ENCODE data around the gene RASAL1. TPM values are rescaled to one million over a fixed set of nuclear protein-coding genes. Genes with fewer than 3 reads are reported as not detected.
"Not testable (repeated sequence)": the region's sequence is repeated elsewhere in the genome, so short reads cannot be mapped to it uniquely, and the experiment has no call there.

RASAL1 gene
- total RNA-seq, 1 donor from 2014 or later = not detected

- no peak for DNase-seq (ENCODE audit: low spot score)
- intact Hi-C loops (cut with DNase I) = no loop called here
These were observed 7.3 kb upstream of the RASAL1 start for GRCh38 chr12:113142886-113143332.

DNA sequence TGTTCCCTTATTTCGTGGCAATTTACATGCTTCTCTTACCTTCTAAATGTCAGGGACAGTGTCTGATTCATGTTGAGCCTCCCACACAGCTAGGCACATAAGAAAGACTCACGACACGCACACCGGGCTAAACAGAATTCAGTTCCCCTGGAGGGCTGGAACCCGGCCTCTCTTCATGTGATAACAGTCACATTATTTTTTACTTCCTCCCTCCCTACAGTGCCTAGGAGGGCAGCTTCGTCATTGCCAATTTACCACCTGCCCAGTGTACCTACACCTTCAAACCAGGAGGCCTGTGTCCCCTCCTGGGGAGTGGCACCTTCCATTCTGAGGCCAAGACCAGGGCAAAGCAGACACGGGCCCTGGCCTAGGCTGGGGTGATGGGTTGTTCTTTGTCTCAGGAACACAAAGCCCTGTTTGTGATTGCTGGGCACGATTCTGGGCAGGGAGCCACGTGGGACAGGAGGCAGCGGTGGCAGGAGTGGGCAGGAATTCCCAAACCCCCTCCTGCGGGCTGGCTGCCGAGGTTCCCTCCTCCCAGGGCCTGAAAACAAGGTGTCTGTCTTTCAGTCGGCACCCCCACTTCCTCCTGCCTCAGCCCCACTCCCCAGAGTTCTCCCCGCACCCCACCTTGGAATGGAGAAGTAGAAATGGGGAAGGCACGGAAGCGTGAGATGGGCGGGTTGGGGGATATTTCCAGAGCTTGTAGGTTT is 6.8 kb upstream of the RASAL1 start:
- DNase-seq (ENCODE audit: low spot score) = no peak
- intact Hi-C loops (cut with DNase I) = no loop called here

DNA sequence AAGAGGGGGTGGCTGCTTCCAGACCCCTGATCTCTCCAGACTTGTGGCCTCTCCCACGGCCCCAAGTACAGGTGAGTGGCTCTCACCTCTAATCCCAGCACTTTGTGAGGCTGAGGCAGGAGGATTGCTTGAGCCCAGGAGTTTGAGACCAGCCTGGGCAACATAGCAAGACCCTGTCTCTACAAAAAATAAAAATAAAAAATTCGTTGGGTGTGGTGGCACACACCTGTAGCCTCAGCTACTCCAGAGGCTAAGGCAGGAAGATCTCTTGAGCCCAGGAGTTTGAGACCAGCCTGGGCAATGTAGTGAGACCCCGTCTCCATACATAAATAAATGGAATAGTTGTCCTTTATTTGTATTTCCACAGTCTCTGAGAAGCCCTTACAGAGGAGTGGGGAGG is 6.2 kb upstream of the RASAL1 start:
- intact Hi-C loops (cut with DNase I); DNase-seq (ENCODE audit: low spot score): not testable (repeated sequence)

DNA sequence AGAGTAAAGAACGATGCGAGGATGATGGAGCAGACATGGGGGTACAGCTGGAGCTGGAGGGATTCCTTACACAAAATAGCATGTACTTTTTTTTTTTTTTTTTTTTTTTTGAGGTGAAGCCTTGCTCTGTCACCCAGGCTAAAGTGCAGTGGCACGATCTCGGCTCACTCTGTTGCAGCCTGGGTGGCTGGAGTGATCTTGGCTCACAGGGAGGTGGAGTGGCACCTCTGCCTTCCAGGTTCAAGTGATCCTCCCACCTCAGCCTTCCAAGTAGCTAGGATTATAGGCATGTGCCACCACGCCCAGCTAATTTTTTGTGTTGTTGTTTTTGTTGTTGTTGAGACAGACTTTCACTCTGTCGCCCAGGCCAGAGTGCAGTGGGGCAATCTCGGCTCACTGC is 5.1 kb upstream of the RASAL1 start:
- intact Hi-C loops (cut with DNase I) = no loop called here
- DNase-seq (ENCODE audit: low spot score) = no peak

DNA sequence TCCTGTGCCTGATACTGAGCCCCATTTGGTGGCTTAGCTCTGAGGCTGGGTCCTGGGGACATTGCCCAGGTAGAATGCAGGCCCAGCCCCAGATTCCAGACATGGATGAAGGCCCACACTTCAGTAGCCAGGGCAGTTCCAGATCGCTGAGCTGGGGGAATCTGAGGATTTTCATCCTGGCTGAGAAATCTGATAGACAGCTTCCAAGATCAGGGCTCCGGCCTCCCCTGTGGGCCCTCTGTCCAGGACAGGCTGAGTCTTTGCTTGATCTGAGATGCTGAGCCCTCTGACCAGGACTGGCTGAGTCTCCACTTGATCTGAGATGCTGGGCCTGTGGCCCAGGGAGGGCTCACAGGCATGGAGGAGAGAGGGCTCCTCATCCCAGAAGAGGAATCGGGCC is 3.3 kb upstream of the RASAL1 start:
- intact Hi-C loops (cut with DNase I) = no loop called here
- DNase-seq (ENCODE audit: low spot score) = no peak

DNA sequence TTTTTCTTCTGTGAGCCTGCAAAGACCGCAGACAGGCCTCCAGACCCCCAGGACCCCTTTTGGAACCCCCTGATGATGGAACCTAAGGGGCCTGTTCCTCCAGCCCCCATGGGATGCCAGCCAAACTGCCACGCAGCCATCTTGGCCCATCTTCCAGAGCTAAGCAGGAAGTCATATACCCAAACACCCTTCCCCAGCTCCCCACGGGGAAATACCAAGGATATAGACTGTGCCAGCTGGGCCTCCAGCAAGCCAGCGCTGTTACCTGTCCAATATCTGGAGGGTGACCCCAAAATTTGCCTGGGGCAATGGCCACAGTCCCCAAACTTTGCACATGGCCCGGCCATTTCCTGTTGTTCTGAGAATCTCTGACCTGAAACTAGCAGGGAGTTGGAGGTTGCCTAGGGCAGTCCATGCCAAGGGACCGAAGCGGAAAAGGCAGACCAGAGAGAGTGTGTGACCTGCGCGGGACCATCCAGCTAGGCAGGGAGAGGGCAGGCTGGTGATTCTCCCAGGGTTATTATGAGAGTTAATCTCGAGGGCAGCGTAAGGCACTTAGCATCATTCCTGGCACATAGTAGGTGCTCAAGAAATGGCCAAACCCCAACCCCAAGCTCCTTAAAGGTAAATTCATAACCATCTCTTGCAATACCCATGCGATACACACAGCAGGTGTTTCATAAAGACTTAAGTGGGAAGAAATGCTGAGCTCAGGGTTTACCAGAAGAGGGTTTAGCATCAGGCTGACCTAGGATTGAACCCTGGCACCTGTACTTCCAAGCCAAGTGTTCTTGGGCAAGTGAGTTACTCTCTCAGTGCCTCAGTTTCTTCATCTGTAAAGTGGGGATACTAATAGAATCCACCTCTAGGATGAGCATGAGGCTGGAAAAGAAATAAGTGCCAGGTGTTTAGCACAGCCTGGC is 2.6 kb upstream of the RASAL1 start:
- no peak for DNase-seq (ENCODE audit: low spot score)

DNA sequence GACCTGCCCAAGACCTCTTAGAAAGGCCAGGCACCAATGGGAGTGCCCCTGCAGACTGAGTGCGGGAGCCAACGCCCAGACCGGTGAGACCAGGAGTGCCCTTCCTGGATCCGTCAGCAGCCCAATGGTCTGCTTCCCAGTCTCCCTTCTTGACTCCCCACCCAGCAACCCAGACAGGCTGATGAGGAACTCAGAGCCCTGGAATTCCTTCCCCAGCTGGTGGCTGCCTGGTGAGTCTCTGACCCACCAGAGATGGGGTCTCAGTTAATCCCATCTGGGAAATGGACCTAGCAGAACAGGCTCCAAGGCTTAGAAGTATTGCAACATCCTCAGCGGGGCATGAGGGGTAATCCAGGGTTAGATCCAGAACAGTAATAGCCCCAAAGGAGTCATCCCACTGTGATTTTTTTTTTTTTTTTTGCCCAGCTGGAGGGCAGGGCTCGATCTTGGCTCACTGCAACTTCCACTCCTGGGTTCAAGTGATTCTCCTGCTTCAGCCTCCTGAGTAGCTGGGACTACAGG is 1.5 kb upstream of the RASAL1 start:
- intact Hi-C loops (cut with DNase I) = no loop called here
- no peak for DNase-seq (ENCODE audit: low spot score)

More for the DNA sequence above, 2.6 kb upstream of the RASAL1 start:
- intact Hi-C loops (cut with DNase I) = no loop called here

DNA sequence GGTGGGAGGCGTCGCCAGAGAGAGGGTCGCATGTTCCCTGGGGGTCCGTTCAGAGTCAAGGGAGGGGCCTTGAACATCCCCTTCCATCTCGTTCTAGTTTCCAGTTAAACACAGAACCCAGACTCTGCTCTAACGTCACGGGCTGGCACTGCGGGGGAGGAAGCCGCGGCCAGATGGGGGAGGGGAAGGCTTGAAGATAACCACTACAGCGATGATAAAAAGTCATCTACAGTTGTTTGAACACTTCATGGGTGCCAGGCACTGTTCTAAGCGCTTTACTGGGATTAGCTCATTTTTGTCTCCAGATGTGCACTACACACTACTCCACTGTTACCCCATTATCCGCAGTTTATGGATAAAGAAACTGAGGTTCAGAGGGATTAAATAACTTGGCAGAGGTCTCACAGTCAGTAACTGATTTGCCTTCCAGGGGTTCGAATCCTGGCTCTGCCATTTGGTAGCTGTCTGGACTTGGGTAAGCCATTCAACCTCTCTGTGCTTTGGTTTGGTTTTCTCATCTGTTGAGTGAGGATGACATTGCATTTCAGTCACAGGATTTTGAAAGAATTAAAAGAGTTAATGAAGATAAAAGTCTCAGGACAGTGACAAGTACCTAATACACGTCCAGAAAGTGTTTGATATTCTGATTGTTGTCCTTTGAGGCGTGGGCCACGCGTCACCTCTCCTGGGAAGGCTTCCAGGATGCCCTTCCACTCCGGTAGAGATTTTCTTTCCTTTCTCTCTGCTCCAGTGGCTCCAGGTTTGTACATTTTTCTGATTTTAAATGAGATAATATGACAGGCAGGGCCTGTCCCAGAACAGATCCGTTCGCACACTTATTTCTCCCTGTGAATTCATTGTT is 798 bp upstream of the RASAL1 start:
- intact Hi-C loops (cut with DNase I) = no loop called here
- DNase-seq (ENCODE audit: low spot score) = no peak

DNA sequence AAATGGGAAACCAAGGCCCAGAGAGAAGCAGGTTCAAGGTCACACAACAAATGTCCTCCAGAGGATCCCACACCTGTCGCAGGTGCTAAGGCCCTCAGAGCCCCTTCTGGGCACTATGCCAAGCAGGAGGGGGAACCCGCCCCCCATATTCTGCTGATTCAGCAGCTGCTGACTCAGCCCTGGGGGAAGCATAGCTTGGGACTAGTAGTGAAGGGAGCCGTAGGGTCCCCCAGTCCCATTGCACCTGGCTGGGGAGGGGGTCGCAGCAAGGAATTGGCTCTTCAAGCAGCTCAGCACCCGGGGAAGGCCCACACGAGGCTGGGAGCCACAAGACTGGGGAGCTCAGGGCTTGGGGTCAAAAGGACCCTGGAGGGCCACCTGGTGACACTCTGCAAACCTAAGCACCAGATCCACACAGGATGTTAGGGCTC is 1.0 kb downstream of the RASAL1 start:
- no peak for DNase-seq (ENCODE audit: low spot score)
- intact Hi-C loops (cut with DNase I) = no loop called here

GRCh38 chr12:113134071-113134470 is 1.5 kb downstream of the RASAL1 start:
- intact Hi-C loops (cut with DNase I) = no loop called here
- no peak for DNase-seq (ENCODE audit: low spot score)

GRCh38 chr12:113133666-113134065 is 1.9 kb downstream of the RASAL1 start:
- no peak for DNase-seq (ENCODE audit: low spot score)
- intact Hi-C loops (cut with DNase I) = no loop called here

- DNase-seq (ENCODE audit: low spot score) = no peak
- intact Hi-C loops (cut with DNase I) = no loop called here
These were observed 2.5 kb downstream of the RASAL1 start for GRCh38 chr12:113133036-113133435.

- DNase-seq (ENCODE audit: low spot score) = no peak
- intact Hi-C loops (cut with DNase I) = no loop called here
These were observed 4.0 kb downstream of the RASAL1 start for GRCh38 chr12:113131556-113131955.

GRCh38 chr12:113130457-113131135 is 5.0 kb downstream of the RASAL1 start:
- no peak for DNase-seq (ENCODE audit: low spot score)
- intact Hi-C loops (cut with DNase I) = no loop called here

- intact Hi-C loops (cut with DNase I) = no loop called here
These were observed 5.7 kb downstream of the RASAL1 start for GRCh38 chr12:113129664-113130456.

DNA sequence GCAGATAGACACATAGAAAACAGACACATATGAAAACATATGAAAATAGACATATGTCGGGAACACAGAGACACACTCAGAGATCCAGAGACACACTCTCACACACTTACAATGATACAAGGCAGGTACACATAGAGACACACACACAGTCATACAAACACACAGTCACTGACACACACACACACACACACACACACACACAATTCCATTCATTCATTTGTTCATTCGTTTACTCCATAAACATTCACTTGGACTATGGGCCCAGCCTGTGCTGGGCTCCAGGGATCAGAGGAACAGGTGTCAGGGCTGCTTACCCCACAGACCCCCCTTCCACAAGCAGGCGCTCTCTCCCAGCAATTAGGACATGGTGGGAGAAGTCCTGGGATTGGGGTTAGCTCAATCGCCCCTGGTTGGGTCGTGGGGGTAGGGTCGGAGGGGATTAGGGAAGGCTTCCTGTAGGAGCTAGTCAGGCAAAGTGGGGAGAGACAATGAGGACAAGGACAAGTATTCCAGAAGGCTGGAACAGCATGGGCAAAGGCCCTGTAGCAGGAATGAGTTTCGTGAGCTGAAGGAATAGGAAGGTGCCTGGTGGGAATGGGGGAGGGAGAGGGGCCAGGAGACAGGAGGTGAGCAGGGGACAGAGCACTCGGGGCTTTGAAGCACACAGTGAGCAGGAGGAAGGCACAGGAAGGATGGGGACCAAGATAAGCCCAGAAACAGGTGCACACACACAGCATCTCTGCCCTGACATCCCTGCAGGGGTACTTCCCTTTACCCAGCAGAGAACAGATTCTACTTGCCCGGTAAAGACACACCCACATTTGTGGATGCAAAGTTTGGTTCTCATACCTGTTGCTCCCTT is 6.5 kb downstream of the RASAL1 start:
- no peak for DNase-seq (ENCODE audit: low spot score)
- intact Hi-C loops (cut with DNase I) = no loop called here

More at GRCh38 chr12:113129664-113130456, 5.7 kb downstream of the RASAL1 start:
- DNase-seq (ENCODE audit: low spot score) = no peak

GRCh38 chr12:113127791-113128199 is 7.8 kb downstream of the RASAL1 start:
- intact Hi-C loops (cut with DNase I) = no loop called here
- DNase-seq (ENCODE audit: low spot score) = no peak
